GM18868 (cell line): Measurements from ENCODE around the gene NLE1.
"Not testable (repeated sequence)": the region's sequence is repeated elsewhere in the genome, so short reads cannot be mapped to it uniquely, and the experiment has no call there.

Source experiments
- ATAC-seq: cut with Tn5 transposase; IDR thresholded peaks from one replicate; pipeline ENCODE4 v1.9.1; 2021; ENCODE audit warnings: mild to moderate bottlenecking, moderate library complexity; ENCODE audit not compliant: unreplicated experiment

NLE1 gene

DNA sequence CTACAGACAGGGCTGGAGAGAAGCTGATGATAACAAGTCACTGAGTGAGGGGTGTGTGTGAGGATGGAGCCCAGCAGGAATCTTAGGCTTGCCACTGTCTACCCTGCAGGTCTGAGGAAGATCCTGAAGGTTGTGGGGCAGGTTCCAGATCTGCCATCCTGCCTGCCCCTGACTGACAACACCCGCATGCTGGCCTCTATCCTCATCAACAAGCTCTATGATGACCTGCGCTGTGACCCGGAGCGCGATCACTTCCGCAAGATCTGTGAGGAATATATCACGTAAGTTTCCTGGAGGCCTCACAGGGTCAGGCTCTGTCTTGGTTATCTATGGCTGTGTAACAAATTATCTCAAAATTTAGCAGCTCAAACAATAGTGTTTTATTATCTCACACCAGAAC, 21.8 kb upstream of the NLE1 start:
- ATAC-seq = no peak

DNA sequence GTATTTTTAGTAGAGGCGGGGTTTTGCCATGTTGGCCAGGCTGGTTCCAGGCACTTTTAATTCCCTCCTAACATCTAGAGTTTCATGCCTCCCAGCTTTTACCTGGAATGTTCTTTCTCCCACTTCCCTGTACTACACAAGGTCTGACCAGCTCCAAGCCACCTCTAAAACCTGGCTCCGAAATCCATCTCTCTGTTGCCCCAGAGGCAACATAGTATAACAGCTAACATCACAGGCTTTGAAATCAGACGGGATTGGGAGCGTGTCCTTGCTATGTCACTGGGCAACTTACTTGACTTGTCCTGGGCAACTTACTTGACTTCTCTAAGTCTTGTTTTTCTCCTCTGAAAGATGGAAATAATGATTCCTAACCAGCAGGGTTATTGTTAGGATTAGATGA, 20.7 kb upstream of the NLE1 start:
- no peak for ATAC-seq

DNA sequence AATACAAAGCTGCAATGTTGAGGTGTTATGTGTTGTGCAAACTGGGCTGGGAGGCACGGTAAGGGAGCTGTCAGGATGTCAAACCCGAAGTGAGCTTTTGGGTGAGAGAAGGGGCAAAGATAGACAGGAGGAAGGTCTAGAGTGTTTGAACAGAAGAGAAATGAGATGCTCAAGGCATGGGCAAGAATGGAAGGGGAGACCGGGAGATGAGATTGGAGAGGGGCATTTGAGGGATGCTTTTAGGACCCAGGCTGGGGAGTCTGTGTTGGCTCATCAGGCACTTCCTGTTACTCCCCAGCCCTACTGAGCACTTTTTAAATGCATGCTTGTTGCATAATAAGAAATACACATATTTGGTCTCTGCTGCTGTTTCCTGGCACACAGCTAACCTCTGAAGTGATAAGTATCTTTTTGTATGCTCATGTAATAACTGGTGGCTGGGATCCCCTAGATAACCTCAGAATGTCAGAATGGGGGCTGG, 19.2 kb upstream of the NLE1 start:
- ATAC-seq = no peak

DNA sequence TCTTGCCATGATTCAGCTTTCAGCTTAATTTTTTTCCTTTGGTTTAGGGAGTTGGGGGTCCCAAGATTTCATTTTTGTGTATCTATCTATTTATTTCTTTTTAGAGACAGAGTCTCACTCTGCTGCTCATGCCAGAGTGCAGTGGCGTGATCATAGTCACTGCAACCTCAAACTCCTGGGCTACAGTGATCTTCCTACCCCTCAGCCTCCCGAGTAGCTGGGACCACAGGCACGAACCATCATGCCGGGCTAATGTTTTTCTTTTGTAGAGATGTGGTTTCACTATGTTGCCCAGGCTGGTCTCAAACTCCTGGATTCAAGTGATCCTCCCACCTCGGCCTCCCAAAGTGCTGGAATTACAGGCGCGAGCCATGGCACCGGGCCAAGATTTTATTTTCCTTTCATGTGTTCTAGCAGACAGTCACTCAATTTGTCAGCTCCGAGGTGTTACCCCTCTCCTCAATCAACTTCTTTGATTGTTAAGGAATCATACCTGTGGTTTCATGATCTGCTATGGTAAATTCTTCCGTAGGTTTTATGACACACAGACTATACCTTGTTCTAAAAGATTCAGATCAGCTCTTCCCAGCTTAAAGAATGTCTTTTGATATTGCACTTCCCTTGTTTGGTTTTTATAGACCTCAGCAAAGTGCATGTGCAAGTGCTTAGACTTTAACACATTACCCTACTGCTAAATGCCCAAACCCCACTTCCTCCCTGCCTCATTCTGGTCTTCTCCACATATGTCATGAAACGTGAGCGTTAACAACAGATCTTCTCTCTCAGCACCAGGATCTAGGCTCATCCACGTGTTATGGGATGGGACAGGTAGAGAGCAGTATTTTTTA, 18.5 kb upstream of the NLE1 start:
- no peak for ATAC-seq

DNA sequence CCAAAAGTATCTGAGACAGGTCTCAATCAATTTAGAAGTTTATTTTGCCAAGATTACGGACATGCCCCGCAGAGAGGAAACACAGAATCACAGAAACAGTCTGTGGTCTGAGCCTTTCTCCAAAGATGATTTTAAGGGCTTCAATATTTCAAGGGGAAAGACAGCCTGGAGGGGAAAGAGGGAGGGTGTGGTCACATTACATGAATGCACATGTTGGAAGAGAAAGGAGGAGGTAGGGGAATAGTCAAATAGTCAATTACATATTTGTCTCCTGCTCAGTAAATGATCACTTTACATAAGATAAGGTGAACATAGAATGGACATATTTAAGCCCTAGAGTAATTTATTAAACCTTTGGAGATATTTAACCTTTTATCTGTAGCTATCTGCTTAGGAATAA, 17.8 kb upstream of the NLE1 start:
- no peak for ATAC-seq

DNA sequence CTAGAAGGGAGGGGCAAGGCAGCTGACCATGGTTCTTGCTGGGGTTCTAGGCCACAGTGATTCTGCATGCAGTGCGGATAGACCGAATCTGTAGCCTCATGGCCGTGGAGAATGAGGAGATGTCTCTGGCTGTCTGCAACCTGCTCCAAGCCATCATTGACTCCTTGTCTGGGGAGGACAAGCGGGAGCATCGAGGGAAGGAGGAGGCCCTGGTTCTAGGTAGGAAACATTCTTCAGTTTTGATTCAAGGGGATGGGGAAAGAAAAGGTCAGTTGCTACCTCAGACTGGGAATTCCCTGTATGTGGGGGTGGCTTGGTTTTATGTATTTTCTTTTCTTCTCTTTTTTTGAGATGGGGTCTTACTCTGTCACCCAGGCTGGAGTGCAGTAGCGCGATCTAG, 13.1 kb upstream of the NLE1 start:
- no peak for ATAC-seq

DNA sequence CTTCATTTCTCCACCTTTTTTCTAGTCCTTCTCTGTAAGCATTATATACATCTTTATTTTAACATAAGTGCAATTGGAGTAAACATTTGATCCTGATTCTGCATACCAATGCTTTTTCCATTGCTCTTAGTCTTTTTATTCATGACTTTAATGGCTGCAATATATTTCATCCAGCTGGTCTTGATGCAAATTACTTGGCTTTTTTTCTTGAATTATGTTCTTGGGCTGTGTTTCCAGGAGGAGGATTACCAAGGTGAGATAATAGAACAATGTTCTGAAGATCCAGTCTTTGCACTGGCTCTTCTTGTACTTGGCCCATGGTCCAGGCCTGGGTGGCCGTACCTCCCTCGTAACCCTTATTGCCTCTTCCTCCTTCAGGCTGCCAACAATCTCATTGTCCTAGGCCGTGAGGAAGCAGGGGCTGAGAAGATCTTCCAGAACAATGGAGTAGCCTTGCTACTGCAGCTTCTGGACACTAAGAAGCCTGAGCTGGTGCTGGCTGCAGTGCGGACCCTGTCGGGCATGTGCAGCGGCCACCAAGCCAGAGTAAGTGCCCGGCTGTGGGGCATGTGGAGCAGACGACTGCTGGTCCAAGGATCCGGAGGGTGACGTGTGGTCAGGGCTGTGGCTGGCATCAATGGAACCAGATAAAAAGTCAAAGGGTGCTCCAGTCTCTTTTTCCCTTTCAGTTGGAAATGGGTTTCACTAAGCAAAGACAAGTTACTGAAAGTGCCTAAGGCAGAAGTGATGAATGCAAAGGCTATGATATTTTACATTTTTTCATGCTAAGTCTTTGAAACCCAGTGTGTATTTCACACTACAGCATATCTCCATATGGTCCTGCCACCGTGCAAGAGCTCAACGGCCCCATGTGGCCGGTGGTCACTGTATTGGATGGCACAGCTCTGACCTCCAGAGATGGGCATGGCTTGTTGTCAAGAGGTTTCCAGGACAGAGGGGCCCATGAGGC, 12.4 kb upstream of the NLE1 start:
- no peak for ATAC-seq

DNA sequence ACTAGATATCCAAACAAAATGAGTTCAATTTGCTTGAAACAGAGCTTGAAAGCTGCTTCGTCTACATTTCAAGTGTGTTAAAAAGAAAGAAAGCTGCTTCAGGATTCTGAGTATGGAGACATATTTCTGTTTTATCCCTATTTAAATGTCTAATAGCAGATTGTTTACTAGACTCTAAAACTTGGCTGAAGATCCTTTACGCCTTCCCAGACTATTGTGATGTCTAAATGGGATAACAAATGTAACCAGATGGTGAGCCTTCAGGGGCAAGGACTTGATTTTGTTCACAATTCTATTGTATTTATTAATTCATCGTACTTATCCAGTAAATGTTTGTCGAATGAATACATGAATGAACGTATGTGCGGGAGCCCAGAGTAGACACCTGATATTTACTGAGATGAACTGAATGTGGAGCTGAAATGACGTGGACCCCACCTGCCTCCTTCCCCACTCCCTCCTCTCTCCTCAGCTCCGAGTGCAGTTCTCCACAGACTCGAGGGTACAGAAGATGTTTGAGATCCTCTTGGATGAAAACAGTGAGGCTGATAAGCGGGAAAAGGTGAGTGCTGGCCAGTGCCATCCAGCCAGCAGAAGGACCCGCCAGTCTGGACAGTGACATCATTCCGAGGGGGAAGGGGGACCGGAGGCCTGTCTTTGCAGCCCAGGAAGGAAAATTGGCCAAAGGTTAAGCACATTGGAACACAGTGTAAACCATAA, 10.5 kb upstream of the NLE1 start:
- no peak for ATAC-seq

DNA sequence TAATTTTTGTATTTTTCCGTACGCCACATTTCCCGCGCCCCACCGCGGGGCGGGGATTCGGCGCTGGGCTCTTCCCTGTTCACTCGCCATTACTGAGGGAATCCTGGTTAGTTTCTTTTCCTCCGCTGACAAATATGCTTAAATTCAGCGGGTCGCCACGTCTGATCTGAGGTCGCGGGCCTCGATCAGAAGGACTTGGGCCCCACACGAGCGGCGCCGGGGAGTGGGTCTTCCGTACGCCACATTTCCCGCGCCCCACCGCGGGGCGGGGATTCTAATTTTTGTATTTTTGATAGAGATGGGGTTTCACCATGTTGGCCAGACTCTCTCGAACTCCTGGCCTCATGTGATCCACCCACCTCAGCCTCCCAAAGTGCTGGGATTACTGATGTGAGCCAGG, 9.0 kb upstream of the NLE1 start:
- ATAC-seq = not testable (repeated sequence)

DNA sequence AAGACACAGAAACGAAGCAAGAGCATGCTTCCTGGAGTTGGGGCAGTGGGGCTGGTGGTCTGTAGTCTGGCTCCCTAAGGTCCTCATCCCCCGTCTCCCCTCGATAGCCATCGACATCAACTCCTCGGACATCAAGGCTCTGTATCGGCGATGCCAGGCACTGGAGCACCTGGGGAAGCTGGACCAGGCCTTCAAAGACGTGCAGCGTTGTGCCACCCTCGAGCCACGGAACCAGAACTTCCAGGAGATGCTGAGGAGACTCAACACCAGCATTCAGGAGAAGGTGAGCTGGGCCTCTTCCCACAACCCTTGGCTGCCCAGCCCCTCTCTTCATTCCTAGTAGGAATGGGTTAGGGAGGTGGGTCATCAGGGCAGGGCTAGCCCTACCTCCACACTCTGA, 7.8 kb upstream of the NLE1 start:
- ATAC-seq = no peak

DNA sequence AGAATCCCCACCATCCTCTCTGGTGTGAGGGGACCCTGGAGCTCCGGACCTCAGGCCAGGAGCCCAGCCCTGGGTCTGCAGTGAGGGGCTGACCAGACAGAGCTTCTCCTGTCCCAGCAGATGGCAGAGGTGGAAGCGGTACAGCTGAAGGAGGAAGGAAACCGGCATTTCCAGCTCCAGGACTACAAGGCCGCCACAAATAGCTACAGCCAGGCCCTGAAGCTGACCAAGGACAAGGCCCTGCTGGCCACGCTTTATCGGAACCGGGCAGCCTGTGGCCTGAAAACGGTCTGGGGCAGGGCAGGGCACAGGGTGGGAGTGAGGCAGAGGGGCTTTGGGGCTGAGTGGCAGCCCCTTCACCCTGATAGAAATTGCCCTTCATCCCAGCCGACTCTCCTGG, 6.0 kb upstream of the NLE1 start:
- no peak for ATAC-seq

DNA sequence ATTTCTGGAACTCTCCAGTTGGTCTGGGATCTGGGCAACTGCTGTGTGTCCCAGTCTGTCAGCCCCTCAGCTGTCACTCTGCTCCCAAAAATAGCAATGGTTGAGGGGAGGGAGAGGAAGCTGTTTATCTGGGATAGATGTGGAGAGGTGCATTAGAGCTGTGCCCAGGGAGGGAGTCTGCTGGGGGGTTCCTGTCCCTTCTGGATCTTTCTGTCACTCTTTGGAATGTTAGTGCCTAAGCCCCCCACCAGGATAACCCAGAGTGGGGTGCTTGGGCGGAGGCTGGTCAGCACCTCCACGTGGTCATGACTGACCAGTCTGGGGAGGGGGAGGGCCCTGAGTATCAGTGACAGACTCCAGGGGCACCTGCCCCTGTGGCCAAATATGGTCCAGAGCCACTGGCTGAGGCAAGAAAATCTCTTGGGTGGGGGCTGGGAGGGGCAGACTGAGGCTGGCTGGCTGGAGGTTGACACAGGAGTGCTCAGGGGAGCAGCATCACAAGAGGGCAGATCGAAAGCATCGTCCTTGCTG, 5.3 kb upstream of the NLE1 start, which contains the start of gene UNC45B:
Gene UNC45B, plus strand, starts transcription at position 443 of the 531 bp plus-strand sequence. CDS start 447 bp downstream, outside the sequence.
- no peak for ATAC-seq

DNA sequence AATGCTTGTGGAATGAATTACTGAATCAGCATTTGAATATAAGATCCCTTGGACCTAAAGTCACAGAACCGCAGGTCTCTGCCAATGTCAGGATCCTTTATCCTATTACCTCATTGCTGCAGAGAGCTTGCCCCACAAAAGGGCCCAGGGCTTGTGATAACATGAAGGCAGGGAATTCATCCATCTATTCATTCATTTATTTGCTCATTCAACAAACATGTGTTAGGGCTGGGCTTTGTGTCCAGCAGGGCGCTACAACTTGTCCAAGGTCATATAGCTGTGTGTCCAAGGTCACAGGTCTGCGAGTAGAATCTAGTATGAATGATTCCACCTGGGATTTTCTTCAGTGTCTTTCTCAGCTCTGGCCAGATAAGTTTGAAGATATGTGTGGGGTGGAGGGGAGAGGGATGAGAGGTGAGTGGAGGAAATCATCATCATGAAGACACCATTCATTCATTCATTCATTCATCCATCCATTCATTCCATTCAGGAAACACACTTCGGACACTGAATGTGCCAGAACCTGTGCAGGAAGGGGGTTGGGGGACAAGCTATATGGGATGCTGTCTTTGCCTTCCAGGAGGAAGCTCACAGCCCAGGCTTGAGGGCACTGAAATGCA, 4.2 kb upstream of the NLE1 start:
- no peak for ATAC-seq

DNA sequence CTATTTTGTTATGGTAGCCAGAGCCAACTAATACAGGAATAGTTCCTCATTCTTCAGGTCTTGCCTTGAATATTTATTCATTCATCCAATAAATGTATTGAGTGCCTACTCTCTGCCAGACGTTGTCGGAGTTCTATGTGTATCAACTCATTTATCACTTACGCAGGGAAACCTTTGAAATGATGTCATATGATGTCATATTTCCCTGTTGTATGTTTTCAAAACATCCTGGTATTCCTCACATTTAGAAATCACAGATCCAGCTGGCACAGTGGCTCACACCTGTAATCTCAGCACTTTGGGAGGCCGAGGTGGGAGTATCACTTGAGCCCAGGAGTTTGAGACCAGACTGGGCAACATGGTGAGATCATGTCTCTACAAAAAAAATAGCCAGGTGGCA, 2.7 kb upstream of the NLE1 start:
- no peak for ATAC-seq

DNA sequence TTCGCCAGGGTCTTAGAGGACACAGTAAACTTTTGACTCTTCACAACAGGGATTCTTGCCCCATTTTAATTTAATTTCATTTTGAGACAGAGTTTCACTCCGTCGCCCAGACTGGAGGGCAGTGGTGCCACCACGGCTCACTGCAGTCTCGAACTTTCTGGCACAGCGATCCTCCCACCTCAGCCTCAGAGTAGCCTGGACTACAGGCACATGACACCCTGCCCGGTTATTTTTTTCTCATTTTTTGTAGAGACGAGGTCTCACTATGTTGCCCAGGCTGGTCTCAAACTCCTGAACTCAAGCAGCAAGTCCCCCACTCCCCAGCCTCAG, 329 bp upstream of the NLE1 start:
- no peak for ATAC-seq

DNA sequence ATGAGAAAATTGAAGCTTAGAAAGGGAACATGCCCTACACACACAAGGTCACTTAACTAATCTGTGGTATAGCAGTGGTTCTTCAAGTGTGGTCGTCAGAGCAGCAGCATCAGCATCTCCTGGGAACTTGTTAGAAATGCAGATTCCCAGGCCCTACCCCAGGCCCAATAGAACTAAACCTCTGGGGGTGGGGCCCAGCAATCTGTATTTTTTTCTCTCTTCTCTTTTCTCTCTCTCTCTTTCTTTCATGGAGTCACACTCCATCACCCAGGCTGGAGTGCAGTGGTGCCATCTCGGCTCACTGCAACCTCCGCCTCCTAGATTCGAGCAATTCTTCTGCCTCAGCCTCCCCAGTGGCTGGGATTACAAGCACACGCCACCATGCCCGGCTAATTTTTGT, 3.9 kb downstream of the NLE1 start:
- ATAC-seq = no peak

DNA sequence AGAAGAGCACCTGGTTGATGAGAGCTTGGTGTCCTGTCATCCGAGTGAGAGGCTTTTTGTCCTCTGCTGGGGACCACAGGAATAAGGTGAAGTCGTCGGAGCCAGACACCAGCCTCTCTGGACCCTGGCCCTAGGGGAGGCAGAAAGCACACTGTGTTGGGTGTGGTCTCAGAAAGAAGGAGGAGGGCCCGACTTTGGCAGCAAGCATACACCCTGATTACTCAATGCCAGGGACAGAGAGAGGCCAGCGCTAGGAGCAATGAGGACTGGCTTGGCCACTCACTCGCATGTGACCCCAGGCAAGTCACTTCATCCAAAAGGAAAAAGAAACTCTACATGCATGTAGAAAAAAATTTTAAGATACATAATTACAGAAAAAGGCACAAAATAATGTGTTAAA, 6.8 kb downstream of the NLE1 start:
- ATAC-seq = no peak

DNA sequence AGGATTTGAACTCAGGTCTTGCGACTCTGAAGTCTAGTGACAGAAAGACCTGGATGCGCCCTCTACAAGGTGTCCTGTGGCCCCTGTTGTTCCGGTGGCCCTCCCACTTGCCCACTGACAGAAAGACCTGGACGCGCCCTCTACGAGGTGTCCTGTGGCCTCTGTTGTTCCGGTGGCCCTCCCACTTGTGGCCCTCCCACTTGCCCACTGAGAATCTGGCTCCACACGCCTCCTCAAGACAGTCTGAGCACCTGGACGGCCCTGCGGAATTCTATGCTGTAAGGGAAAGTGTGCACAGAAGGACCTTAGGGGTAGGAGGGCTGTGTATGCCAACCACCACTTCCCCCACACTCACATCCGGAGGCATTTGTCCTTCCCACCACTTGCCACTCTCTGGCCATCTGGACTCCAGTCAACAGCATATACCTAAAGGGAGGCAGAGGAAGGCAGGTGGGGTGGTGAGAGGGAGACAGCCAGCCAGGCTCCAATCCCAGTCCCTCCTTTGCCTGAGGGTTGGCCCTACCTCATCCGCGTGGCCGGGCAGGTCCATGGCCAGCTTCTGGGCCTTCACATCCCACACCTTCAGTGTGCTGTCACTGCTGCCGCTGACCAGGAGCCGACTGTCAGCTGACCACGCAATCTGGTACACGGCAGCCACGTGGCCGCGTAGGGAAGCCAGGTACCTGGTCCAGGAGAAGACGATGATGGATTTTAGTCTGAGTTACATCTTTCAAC, 9.1 kb downstream of the NLE1 start:
- no peak for ATAC-seq

DNA sequence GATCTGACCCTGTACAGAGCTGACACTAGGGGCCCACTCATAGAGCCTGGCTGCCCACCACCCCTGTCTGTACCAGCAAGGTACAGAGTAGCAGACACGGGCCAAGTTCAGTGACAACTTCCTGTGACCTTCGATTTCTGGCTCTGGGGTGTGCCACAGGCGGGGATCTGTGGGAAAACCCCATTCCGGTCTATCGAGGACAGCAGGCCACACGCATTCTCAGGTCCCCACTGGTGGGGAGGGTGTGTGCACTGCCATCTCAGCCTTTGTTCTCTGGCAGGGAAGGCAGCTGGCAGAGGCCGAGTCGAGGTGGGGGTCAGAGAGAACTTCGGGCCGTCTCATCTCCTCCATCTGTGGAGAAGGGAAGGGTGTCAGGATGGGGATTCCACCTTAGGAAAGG, 10.0 kb downstream of the NLE1 start:
- ATAC-seq = no peak

DNA sequence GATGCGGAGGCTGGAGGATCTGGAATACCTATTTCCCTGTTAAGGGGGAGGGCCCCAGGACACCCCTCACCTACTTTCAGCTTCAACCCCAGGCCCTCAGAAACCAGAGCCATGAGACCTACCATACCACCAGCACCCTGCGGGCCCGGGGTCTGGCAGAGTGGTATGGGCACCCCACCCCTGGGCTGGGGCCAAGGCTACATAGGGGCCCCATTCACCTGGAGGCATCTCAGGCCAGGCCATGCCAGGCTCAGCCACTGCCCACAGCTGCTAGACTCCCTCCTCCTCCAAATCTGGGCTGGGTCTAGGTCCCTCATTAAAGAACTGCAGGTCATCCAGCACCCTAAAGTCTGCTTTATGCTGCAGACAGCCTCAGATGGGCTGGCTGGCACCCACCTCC, 11.7 kb downstream of the NLE1 start:
- ATAC-seq = no peak
